K562 (cell line): Measurements from ENCODE around the gene HDAC10. TPM values are rescaled to one million over a fixed set of nuclear protein-coding genes. Genes with fewer than 3 reads are reported as not detected.

Experiments used
- BDP1 ChIP-seq: IDR thresholded peaks from 3 replicates; pipeline ENCODE4 v1.6.1; 2011; ENCODE audit not compliant: insufficient read length, insufficient read depth
- BRF2 ChIP-seq: IDR thresholded peaks from 3 replicates; pipeline ENCODE4 v1.6.1; 2011; ENCODE audit warnings: borderline replicate concordance, mild to moderate bottlenecking; ENCODE audit not compliant: insufficient read length, insufficient read depth
- ERF ChIP-seq: fragments of 450-650 bp; formaldehyde crosslinking; IDR thresholded peaks from 2 replicates; pipeline ENCODE4 v1.4.0; 2020; ENCODE audit warnings: mild to moderate bottlenecking, mixed read lengths
- HNRNPL ChIP-seq: fragments of 200-400 bp; formaldehyde crosslinking; IDR thresholded peaks from 2 replicates; pipeline ENCODE4 v1.6.1; 2017; ENCODE audit warnings: low read depth, mild to moderate bottlenecking, low read length
- MGA ChIP-seq: fragments of 450-650 bp; IDR thresholded peaks from 2 replicates; pipeline ENCODE4 v1.6.1; 2016; ENCODE audit warnings: mild to moderate bottlenecking, moderate library complexity
- NR2C2 ChIP-seq, 2 experiments: fragments of 200-800 bp in 1 of 2; sonication (Bioruptor generic) in 1 of 2; sonication (generic) in 1 of 2; formaldehyde crosslinking in 1 of 2; IDR thresholded peaks; 2 replicates each; pipeline versions ENCODE4 v1.6.1 to v1.8.0; 2016 to 2022; ENCODE audit warnings: mild to moderate bottlenecking in 1 of 2, missing compliant biosample characterization in 1 of 2, missing genetic modification characterization in 1 of 2, missing genetic modification reagents in 1 of 2
- PRMT5 ChIP-seq: sonication (generic); formaldehyde crosslinking; IDR thresholded peaks from 2 replicates; pipeline ENCODE4 v1.5.0; 2020; ENCODE audit warnings: missing genetic modification reagents
- polyA plus RNA-seq, 8 experiments: library from polyadenylated mRNA; depleted of rRNA in 4 of 8; stranded (reverse) in 5 of 8; unstranded in 3 of 8; fragments of >200 nt; fragmentation: Nextera tagmentation in 2 of 8; fragmentation: Illumina TruSeq in 1 of 8; extraction: Ambion mirVana in 2 of 8; extraction: Trizol in 1 of 8; gene quantifications; 2 replicates each; pipeline versions ENCODE4 v1.2.1 to v1.2.3, GENCODE V29; 2011 to 2014; ENCODE audit warnings: inconsistent platforms in 1 of 8, missing spikeins in 1 of 8
- total RNA-seq, 7 experiments: library from RNA; depleted of rRNA in 6 of 7; stranded (reverse); fragments of >200 nt in 6 of 7; fragmentation: Illumina TruSeq in 2 of 7; extraction: Trizol in 2 of 7; gene quantifications; 2 replicates each; pipeline versions ENCODE4 v1.2.1 to v1.2.3, GENCODE V29; 2011 to 2021; ENCODE audit warnings: low replicate concordance in 1 of 7
- TF ChIP-seq, protein P1 (sequence below): fragments of 250-450 bp; sonication (Bioruptor Pico); IDR thresholded peaks from 2 replicates; pipeline ENCODE4 v1.4.0; 2020; ENCODE audit warnings: mild to moderate bottlenecking, moderate library complexity, borderline replicate concordance

Gene HDAC10
- total and polyA plus RNA-seq, 9 of the 15 experiments (the other 6 are each of a cell fraction or from before 2014, with no cell fraction given), result 0.10 to 44.2 (median 6.5) TPM

DNA sequence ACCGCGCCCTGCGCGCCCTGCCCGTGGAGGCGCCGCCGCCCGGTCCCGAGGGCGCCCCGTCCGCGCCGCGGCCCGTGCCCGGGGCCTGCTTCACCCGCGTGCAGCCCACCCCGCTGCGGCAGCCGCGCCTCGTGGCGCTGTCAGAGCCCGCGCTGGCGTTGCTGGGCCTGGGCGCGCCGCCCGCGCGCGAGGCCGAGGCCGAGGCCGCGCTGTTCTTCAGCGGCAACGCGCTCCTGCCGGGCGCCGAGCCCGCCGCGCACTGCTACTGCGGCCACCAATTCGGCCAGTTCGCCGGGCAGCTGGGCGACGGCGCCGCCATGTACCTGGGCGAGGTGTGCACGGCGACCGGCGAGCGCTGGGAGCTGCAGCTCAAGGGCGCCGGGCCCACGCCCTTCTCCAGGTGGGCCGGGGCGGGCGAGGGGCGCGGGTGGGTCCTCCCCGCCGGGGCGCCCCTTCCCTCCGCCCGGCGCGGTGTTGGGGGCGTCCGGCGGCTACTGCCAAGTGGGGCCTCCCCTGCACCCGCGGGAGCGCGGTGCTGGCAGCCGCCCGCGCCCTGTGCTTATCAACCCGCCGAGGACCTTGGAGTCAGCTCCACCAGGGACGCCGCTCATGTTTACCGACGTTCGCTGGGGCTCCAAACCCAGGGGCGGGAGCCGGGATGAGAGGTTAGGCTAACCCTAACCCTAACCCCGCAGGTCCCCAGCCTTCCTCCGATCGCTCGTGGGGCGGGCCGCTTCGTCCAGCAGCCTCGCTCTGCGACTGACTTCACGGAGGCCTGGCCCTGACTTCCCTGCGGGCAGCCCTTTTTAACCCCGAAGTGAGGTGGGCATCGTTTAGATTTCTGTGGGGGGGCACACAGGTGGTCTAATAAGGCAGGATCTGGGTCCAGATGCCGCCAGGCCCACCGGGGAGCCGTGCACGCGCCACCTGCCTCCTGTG lies 49.6 kb downstream of the HDAC10 start (continued):
- TF ChIP-seq MGA, result peak; percentile 77
- TF ChIP-seq BDP1, result no peak
- TF ChIP-seq ERF, result peak; percentile 78; the same call in 1 of the 2 replicates
- TF ChIP-seq, protein P1, sequence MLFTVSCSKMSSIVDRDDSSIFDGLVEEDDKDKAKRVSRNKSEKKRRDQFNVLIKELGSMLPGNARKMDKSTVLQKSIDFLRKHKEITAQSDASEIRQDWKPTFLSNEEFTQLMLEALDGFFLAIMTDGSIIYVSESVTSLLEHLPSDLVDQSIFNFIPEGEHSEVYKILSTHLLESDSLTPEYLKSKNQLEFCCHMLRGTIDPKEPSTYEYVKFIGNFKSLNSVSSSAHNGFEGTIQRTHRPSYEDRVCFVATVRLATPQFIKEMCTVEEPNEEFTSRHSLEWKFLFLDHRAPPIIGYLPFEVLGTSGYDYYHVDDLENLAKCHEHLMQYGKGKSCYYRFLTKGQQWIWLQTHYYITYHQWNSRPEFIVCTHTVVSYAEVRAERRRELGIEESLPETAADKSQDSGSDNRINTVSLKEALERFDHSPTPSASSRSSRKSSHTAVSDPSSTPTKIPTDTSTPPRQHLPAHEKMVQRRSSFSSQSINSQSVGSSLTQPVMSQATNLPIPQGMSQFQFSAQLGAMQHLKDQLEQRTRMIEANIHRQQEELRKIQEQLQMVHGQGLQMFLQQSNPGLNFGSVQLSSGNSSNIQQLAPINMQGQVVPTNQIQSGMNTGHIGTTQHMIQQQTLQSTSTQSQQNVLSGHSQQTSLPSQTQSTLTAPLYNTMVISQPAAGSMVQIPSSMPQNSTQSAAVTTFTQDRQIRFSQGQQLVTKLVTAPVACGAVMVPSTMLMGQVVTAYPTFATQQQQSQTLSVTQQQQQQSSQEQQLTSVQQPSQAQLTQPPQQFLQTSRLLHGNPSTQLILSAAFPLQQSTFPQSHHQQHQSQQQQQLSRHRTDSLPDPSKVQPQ (CRISPR knock-in tag), result no peak
- no peak for TF ChIP-seq HNRNPL
- no peak for TF ChIP-seq BRF2
- no peak for TF ChIP-seq PRMT5 (CRISPR knock-in tag)
- TF ChIP-seq NR2C2 (CRISPR knock-in tag; IDR thresholded peaks at IDR 0.05), result no peak
- TF ChIP-seq NR2C2 (tag; IDR thresholded peaks at IDR 0.05), result no peak; the same call in 1 of the 2 replicates
